HAP-1 (cell line): ENCODE measurements around the gene OSR1.

ENCODE experiments used
- DNase-seq, 2 experiments: peaks; one replicate each; pipeline ENCODE4 v3.0.0-alpha.2; 2016 to 2020; ENCODE audit warnings: low spot score in 2 of 2
- H3K27me3 ChIP-seq: fragments of 250-450 bp; sonication (Bioruptor Pico); 2 replicates; pipeline ENCODE4 v1.5.1; 2020; ENCODE audit warnings: low read depth, mild to moderate bottlenecking, moderate library complexity
- H3K36me3 ChIP-seq: fragments of 250-450 bp; sonication (Bioruptor Pico); replicated peaks from 2 replicates; pipeline ENCODE4 v1.5.1; 2020; ENCODE audit warnings: mild to moderate bottlenecking
- H3K4me1 ChIP-seq: fragments of 250-450 bp; sonication (Bioruptor Pico); 2 replicates; pipeline ENCODE4 v1.5.1; 2020; ENCODE audit warnings: mild to moderate bottlenecking
- H3K4me3 ChIP-seq: fragments of 250-450 bp; sonication (Bioruptor Pico); 2 replicates; pipeline ENCODE4 v1.5.1; 2020; ENCODE audit warnings: mild to moderate bottlenecking, moderate library complexity
- H3K9me3 ChIP-seq: fragments of 250-450 bp; sonication (Bioruptor Pico); 2 replicates; pipeline ENCODE4 v1.5.1; 2020; ENCODE audit warnings: mild to moderate bottlenecking, moderate library complexity
- in situ Hi-C: fragments of 300-500 bp; cut with MboI; formaldehyde crosslinking; loops from 3 replicates; pipeline ENCODE4 v1.14.3; 2020; ENCODE audit warnings: low sequenced_read_pairs, inconsistent platforms, mixed read lengths

Gene OSR1

DNA sequence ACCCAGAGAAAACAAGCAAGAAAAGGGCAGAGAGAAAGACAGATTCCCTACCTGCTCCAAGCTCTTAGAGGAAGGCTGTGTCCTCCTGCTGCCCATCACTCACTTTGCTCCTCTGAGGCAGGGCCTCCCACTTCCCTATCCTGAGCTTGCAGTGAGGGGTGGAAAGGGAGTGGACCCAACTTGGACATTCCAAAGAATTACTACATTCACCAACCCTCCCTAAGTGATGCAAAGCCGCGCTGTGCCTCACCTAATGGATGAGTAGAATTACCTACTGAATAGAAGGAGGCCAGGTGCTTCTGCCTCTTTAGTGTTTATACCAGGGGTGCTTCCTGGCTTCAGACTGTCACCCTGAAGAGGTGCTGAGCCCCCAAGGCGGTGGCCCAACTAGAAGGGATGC is 5.6 kb upstream of the OSR1 start:
- H3K9me3 ChIP-seq: no peaks in the 10 kb centered on the region
- peaks cover 6% of the 10 kb centered on the region; the same call in 1 of the 2 replicates for H3K4me1 ChIP-seq
- in situ Hi-C loops: loop anchor here (10.0 to 25.0 kb wide), 2 partner anchors 477 to 609 kb away; no protein-coding TSS in a partner anchor
- DNase-seq: no peak
- H3K4me3 ChIP-seq: no peak overlapping the region
- H3K36me3 ChIP-seq: no peaks in the 10 kb centered on the region
- peaks cover 20% of the 10 kb centered on the region for H3K27me3 ChIP-seq

DNA sequence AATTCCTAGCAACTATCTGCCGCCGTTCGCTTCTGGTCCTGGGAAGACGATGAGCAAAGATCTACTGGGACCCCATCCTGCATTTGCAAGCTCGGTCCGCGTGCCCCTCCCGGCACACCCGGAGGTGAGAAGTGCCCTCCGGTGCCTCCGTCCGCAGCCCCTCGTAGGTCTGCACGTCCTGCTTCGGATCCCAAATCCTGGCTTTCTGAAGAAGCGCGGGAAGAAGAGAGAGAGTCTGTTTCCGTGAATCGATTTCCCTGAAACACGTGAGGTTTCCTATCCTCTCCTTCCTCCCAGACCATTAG is 5.0 kb upstream of the OSR1 start:
- H3K36me3 ChIP-seq: no peaks in the 10 kb centered on the region
- peaks cover 20% of the 10 kb centered on the region for H3K27me3 ChIP-seq
- in situ Hi-C loops: loop anchor here (10.0 to 25.0 kb wide), 2 partner anchors 476 to 609 kb away; no protein-coding TSS in a partner anchor
- no peak for DNase-seq
- peaks cover 10% of the 10 kb centered on the region; the same call in 1 of the 2 replicates for H3K4me1 ChIP-seq
- H3K9me3 ChIP-seq: no peaks in the 10 kb centered on the region
- H3K4me3 ChIP-seq: peak overlapping the region; percentile 25; the same call in 1 of the 2 replicates

DNA sequence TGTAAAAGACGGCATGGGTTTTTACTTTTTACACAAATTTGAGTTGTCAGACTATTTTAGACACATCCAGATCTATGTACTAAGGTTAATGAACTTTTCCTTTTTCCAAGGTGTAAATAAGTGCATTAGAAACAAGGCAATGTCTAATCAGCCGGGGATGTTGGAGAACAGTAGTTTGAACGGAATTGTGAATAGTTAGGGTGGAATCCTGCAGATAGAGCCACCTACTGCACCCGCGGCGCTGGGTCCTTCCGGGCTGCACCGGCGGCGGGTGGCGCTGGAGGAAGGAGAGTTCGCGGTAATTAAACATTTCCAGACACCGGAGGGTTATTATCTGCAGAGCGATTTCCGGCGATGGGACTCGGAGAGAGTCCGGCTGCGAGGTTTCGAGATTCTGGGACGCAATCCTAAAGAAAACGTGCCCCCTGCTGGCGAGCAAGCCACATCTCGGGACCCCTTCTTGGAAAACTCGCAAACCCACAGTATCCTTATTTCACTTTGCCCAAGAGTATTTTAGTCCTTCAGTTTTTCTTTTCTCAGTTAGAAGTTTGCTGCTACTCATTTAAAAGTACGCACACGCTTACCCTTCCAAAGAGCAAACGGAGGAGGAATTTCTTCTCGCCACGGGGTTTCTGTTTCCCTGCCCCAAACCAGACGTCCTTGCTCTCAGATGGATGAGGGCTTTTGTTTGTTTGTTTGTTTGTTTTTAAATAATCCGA is 4.5 kb upstream of the OSR1 start:
- peaks cover 10% of the 10 kb centered on the region; the same call in 1 of the 2 replicates for H3K4me1 ChIP-seq
- peaks cover 20% of the 10 kb centered on the region for H3K27me3 ChIP-seq

DNA sequence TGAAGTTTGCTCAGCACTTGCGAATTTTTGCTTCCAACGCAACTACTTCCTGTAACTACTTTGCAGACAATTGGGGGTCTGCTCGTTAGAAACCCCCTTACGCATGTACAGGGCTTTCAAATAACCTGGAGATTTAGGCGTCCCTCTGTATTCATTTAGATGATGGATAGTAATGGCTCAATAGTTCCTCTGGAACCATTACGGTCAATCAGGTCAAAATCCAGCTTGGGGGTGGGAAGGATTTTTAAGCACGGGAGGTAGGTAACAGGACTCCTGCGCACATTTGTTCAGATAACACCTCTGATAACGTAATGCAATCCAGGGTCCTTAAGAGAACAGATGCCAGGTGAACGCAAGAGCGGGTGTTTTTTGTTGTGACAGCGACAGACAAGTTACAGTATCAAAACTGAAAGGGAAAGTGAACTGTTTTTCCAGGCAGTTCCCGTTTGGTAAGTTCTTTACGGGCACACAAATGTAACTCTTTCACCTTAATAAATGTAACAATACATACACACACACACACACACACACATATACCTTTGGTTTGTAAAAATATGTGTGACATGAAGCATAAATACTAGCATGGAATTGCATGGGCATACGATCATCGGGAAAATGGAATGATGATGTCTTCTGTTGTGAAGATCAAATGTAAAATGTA is 3.8 kb upstream of the OSR1 start:
- peaks cover 16% of the 10 kb centered on the region for H3K27me3 ChIP-seq
- H3K36me3 ChIP-seq: no peaks in the 10 kb centered on the region
- in situ Hi-C loops: loop anchor here (10.0 to 25.0 kb wide), 2 partner anchors 475 to 607 kb away; no protein-coding TSS in a partner anchor

More for the DNA sequence above, 4.5 kb upstream of the OSR1 start:
- Histone ChIP-seq H3K36me3 (no peaks in the 10 kb centered on the region), H3K9me3 (no peaks in the 10 kb centered on the region), H3K4me3 (peak overlapping the region; percentile 25)
- in situ Hi-C loops: loop anchor here (10.0 to 25.0 kb wide), 2 partner anchors 476 to 608 kb away; no protein-coding TSS in a partner anchor
- peak; percentile 85 to 93 for DNase-seq

DNA sequence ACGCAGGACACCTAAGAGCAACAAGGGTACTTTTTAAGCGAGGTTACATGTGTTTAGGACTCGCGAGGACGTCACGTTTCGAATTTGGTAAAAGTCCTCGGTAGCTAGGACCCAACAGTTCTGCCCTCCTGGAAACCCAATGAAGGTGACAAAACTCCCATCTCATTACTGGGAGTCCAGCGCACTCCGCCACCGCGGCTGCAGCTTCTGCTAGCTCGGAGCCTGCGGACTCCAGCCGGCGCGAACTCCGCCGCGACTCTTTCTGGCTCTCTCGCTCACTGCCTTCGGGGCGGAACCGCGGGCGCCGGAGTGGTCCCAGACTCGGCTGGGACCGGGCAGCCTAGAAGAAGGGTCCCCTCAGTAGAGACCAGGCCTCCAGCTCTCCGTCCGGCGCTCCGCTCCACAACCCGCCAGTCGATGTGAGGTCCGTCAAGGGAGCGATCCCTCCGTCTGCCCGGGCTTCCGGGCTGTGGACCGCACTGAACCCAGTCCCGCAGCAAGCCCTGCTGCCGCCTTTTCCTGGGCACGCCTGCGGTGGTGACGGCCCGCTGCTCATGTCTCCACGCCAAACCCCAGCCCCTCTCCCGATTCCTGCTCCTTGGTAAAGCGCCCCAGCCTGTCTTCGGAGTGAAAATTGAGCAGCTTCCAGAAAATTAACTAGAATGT is 3.0 kb upstream of the OSR1 start:
- no peak for DNase-seq
- Histone ChIP-seq H3K27me3 (peaks cover 11% of the 10 kb centered on the region), H3K4me3 (no peak overlapping the region), H3K9me3 (peaks cover 2% of the 10 kb centered on the region; the same call in 1 of the 2 replicates), H3K36me3 (no peaks in the 10 kb centered on the region), H3K4me1 (peaks cover 17% of the 10 kb centered on the region; the same call in 1 of the 2 replicates)
- in situ Hi-C loops: loop anchor here (10.0 to 25.0 kb wide), 2 partner anchors 474 to 607 kb away; no protein-coding TSS in a partner anchor

More for the DNA sequence above, 3.8 kb upstream of the OSR1 start:
- no peaks in the 10 kb centered on the region for H3K9me3 ChIP-seq
- H3K4me1 ChIP-seq: peaks cover 14% of the 10 kb centered on the region; the same call in 1 of the 2 replicates
- no peak for DNase-seq
- H3K4me3 ChIP-seq: peak overlapping the region; percentile 25

DNA sequence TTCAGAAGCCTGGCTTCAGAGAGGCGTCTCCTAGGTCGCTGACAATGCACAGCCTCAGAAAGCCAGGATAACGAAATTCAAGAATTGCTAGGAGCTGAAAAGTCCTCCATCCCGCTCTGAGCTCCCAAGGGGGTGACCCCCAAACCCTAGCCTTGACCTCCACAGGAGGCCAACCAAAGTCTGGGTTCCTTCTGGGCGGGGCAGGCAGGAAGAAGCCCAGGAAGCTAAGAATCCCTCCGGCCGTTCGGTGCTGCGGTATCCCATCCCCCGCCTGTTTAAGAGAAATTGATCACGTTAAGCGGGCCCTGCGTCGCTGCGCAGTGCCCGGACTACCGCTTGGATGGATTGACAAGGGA is 2.5 kb upstream of the OSR1 start:
- H3K9me3 ChIP-seq: peaks cover 2% of the 10 kb centered on the region; the same call in 1 of the 2 replicates
- no peak overlapping the region for H3K4me3 ChIP-seq
- H3K4me1 ChIP-seq: peaks cover 17% of the 10 kb centered on the region; the same call in 1 of the 2 replicates
- DNase-seq: no peak
- H3K36me3 ChIP-seq: no peaks in the 10 kb centered on the region
- in situ Hi-C loops: loop anchor here (10.0 to 25.0 kb wide), 2 partner anchors 474 to 606 kb away; no protein-coding TSS in a partner anchor
- H3K27me3 ChIP-seq: peaks cover 11% of the 10 kb centered on the region

DNA sequence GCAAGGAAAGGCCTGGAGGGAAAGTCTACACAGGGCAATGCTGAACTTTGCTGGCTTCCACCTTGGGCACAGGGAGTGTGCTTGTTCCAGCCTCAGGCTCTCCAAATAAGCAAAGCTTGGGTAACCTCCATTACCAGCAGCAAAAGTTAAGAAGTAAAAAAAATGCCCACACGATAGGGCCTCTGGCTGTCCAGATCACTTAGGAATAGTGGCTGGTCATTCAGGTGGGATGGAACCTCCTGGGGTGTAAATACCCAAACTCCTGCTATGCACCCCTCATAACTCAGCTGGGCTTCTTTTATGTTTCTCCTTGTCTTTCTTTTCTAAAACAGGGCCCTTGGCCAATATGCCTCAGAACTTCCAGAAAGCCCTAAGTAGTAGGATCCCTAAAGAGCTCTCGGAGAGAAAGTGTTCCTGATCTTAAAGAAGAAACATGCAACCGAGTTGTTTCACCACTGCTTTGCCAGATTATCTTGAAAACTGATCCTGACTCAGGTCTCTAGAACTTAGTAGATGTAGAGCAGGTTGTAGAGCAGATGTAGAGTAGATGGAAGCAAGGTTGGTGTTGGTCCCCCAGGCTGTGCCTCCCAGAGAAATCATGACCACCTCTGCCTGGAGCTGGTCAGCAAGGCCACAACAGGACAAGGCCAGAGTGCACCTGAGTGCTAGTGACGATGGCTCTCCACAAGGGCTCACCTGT is 2.0 kb upstream of the OSR1 start:
- peaks cover 17% of the 10 kb centered on the region; the same call in 1 of the 2 replicates for H3K4me1 ChIP-seq
- H3K27me3 ChIP-seq: peaks cover 11% of the 10 kb centered on the region

DNA sequence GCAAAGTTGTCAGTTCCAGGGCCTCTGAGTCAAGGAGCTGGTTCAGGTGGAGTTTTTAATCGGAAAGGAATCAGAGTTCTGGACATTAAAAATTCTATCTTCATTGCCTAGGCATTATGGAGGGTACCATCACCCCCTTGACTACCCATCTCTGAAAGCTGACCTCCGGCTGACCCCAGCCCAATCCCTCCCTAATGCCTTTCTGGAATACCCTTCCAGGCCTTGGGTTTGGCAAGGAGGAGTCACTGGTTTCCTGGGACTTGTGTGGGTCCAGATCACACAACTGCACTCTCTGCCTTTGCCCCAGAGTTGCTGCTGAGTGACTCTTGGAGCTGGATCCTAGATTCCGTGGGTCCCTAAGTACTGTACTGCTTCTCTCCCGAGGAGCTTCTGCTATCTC is 1.0 kb upstream of the OSR1 start:
- in situ Hi-C loops: loop anchor here (10.0 to 25.0 kb wide), 2 partner anchors 472 to 825 kb away; no protein-coding TSS in a partner anchor
- peaks cover 17% of the 10 kb centered on the region; the same call in 1 of the 2 replicates for H3K4me1 ChIP-seq
- no peak for DNase-seq
- peaks cover 2% of the 10 kb centered on the region; the same call in 1 of the 2 replicates for H3K9me3 ChIP-seq
- H3K4me3 ChIP-seq: no peak overlapping the region
- H3K27me3 ChIP-seq: peaks cover 6% of the 10 kb centered on the region; the same call in 1 of the 2 replicates
- H3K36me3 ChIP-seq: no peaks in the 10 kb centered on the region

More for the DNA sequence above, 2.0 kb upstream of the OSR1 start:
- no peak overlapping the region for H3K4me3 ChIP-seq
- in situ Hi-C loops: loop anchor here (10.0 to 25.0 kb wide), 2 partner anchors 473 to 606 kb away; no protein-coding TSS in a partner anchor
- no peak for DNase-seq
- peaks cover 2% of the 10 kb centered on the region; the same call in 1 of the 2 replicates for H3K9me3 ChIP-seq
- no peaks in the 10 kb centered on the region for H3K36me3 ChIP-seq

DNA sequence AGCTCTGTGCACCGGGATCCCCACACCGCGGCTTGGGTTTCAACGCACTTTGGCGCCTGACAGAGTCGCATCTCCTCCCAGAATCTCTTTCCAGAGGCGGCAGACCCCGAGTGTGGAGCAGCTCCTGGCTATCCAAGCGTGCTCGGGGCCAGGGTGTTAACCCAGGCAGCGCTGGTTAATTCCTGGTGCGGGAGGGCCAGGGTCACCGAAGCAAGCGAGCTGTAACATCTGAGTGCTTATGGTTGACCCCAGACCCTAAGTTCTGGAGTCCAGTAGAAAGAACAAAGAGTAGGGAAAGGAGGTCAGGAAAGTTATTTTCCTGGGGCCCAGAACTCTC is 566 bp upstream of the OSR1 start:
- Histone ChIP-seq H3K36me3 (no peaks in the 10 kb centered on the region), H3K9me3 (peaks cover 2% of the 10 kb centered on the region; the same call in 1 of the 2 replicates), H3K4me1 (peaks cover 17% of the 10 kb centered on the region; the same call in 1 of the 2 replicates), H3K27me3 (peaks cover 3% of the 10 kb centered on the region; the same call in 1 of the 2 replicates), H3K4me3 (peak overlapping the region; percentile 61)
- DNase-seq: no peak
- in situ Hi-C loops: loop anchor here (10.0 to 25.0 kb wide), 2 partner anchors 472 to 824 kb away; no protein-coding TSS in a partner anchor

DNA sequence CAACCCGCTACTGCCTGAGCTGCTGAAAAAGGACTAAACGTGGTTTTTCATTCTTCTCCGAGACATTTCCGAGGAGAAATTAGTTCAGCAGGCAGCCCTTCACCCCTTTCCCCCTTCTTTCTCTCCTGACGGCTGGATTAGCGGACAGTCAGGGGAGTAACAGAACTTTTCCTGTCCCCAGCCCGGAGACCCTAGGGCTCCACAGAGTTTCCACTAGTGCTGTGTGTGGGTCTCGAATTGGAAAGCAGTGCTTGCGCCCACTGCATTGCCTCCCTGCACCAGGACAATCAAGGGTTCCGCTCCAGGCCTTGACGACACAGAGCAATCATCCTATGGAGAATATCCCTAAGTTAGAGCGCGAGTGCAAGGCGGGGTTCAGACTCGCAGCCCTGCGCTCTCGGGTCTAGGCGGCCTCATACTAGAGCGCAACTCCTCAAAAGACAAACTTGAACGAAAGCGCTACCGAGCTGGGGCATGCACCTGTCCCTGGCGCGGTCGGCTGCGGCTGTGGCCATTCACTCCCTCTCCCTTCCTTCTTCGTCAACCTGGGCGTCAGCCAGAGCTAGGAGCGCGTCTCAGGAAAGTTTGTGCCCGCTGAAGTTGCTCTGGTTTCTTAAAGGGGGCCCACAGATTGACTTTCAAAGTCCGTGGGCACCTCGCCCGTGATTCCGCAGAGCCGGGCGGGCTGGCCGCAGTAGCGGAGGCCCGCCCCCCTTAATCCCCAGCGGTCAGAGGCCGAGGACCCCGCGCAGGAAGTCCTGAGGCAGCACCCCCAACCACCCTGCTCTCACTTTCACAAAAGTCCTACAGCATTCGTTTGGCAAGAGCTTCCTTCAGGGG is 801 bp downstream of the OSR1 start:
- H3K27me3 ChIP-seq: no peaks in the 10 kb centered on the region
- H3K4me3 ChIP-seq: peak overlapping the region; percentile 61
- in situ Hi-C loops: loop anchor here (10.0 to 25.0 kb wide), 2 partner anchors 470 to 823 kb away; no protein-coding TSS in a partner anchor
- H3K36me3 ChIP-seq: no peaks in the 10 kb centered on the region
- peaks cover 2% of the 10 kb centered on the region; the same call in 1 of the 2 replicates for H3K9me3 ChIP-seq
- peak; percentile 14 to 45 for DNase-seq
- H3K4me1 ChIP-seq: peaks cover 17% of the 10 kb centered on the region; the same call in 1 of the 2 replicates

DNA sequence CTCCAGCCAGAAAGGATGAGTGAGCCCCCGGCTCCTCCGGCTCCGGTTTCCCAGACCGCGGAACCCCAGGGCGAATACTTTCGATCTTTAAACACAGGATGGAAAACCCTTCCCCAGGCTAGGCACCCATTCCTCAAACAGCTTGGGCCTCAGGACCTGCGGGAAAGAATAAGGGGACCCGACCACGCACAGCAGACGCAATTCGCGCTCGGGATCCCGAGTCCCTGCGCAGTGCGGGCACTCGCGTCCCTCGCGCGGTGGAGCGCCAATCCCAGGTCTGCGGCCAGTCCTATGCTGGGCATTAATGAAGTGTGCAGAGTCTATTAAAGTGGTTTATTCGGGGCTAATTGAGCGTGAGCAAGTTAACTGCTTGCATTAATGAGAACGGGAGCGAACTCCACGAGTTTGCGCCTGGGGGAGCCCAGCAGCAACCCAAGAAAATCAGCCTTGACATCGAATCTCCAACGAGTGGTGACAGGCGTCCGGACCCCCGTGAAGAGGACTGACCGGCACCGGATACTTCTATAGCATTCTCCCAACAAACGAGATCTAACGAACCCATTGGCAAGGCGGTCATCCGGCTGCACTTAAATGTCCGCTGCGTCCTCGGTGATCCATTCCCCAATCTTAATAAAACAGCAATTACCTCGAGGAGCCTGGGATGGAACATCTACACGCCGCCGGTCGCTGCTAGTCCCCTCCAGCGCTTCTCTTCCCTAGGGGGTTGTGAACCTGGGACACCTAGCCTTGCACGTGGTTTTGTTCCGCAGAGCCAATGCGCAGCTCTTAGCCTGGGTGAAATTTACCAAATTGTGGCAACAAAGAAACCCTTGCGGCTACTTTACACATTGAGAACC is 1.6 kb downstream of the OSR1 start:
- in situ Hi-C loops: loop anchor here (10.0 to 25.0 kb wide), 2 partner anchors 469 to 822 kb away; no protein-coding TSS in a partner anchor
- H3K27me3 ChIP-seq: no peaks in the 10 kb centered on the region
- peaks cover 2% of the 10 kb centered on the region; the same call in 1 of the 2 replicates for H3K9me3 ChIP-seq
- no peaks in the 10 kb centered on the region; the same call in 1 of the 2 replicates for H3K36me3 ChIP-seq
- peaks cover 12% of the 10 kb centered on the region; the same call in 1 of the 2 replicates for H3K4me1 ChIP-seq
- peak overlapping the region; percentile 61 for H3K4me3 ChIP-seq
- peak in 1 of 2 experiments; percentile 27 for DNase-seq
